ENCODE measurements around the gene CYYR1. TPM values are rescaled to one million over a fixed set of nuclear protein-coding genes. Genes with fewer than 3 reads are reported as not detected.

CYYR1 gene
- total and polyA plus RNA-seq, 2 donors (not counting 3 experiments of a cell fraction or from before 2014, with no cell fraction given): 13.2 to 25.7 TPM

- Histone ChIP-seq H3K79me2 (ENCODE audit: control insufficient read depth, insufficient read depth, low read length) (no peaks in the 10 kb centered on the region), H3K27me3 (ENCODE audit: control insufficient read depth in 2 of 2, insufficient read depth in 2 of 2, low read length in 2 of 2) (no peaks in the 10 kb centered on the region), H4K20me1 (replicated peaks; ENCODE audit: control insufficient read depth, extremely low read depth, insufficient read depth, low read length) (no peaks in the 10 kb centered on the region), H3K9ac (replicated peaks; ENCODE audit: extremely low read depth, insufficient read depth, low read length) (no peak overlapping the region), H2AFZ (ENCODE audit: low read depth, low read length) (no peak overlapping the region), H3K4me2 (ENCODE audit: insufficient read depth, low read length) (no peak overlapping the region), H3K9me3 (replicated peaks; ENCODE audit: control insufficient read depth, insufficient read depth, low read length) (no peaks in the 10 kb centered on the region), H3K27ac (ENCODE audit: insufficient read depth, low read depth, low read length) (no peak overlapping the region), H3K9me1 (replicated peaks; ENCODE audit: control insufficient read depth, extremely low read depth, insufficient read depth, low read length) (no peaks in the 10 kb centered on the region), H3K4me3 (replicated peaks in 1 of 3; ENCODE audit: insufficient read depth in 1 of 3, low read depth in 1 of 3, low read length in 3 of 3) (no peak overlapping the region), H3K36me3 (ENCODE audit: control insufficient read depth in 2 of 2, extremely low read depth in 1 of 2, insufficient read depth in 2 of 2, low read length in 2 of 2) (no peaks in the 10 kb centered on the region), H3K4me1 (ENCODE audit: control insufficient read depth, extremely low read depth, insufficient read depth, low read length) (no peaks in the 10 kb centered on the region)
- FAIRE-seq: no peak
- intact Hi-C loops (cut with micrococcal nuclease) (no loop called here), dilution Hi-C loops (cut with MboI; ENCODE audit: extremely low pct_ligation_motif_present, low sequenced_read_pairs) (no loop called here)
- no peak for TF ChIP-seq GATA2 (IDR thresholded peaks at IDR 0.05; ENCODE audit: insufficient read depth, insufficient read length, low read depth, low read length)
- TF ChIP-seq CTCF (IDR thresholded peaks at IDR 0.05; ENCODE audit: extremely low read depth in 1 of 2, insufficient read depth in 1 of 2, low read depth in 1 of 2, low read length in 2 of 2): no peak
- TF ChIP-seq POLR2AphosphoS5 (IDR thresholded peaks at IDR 0.05; ENCODE audit: insufficient read depth, low read depth, low read length): no peak
- no peak for TF ChIP-seq FOS (IDR thresholded peaks at IDR 0.05; ENCODE audit: borderline replicate concordance, insufficient read depth, low read length)
- no peak for TF ChIP-seq POLR2A (IDR thresholded peaks at IDR 0.05; ENCODE audit: low read depth, low read length)
- no peak for TF ChIP-seq MAX (IDR thresholded peaks at IDR 0.05; ENCODE audit: insufficient read depth, insufficient read length)
- no peak for TF ChIP-seq JUN (IDR thresholded peaks at IDR 0.05; ENCODE audit: borderline replicate concordance, insufficient read depth, insufficient read length, low read depth)
- TF ChIP-seq EZH2 (IDR thresholded peaks at IDR 0.05; ENCODE audit: borderline replicate concordance, low read depth, low read length, severe bottlenecking): no peak
- TF ChIP-seq MYC (IDR thresholded peaks at IDR 0.05; ENCODE audit: low read depth, low read length): no peak
- ChIA-PET CTCF (no interaction called here), POLR2A (no interaction called here)
- BruUV-seq (replicated peaks): no TSS peak
- no peak for DNase-seq (ENCODE audit: low read depth, low spot score)
These were observed 20.7 kb upstream of the CYYR1 start for GRCh38 chr21:26593800-26594199.

All from endothelial cell of umbilical vein (primary cell).